Endometrium (tissue), 2 donors: Measurements from ENCODE around the gene FAM3B.

Experiments used
- FAIRE-seq: peaks from 2 replicates; lab custom pipeline; 2012; peaks lifted over from hg19 to GRCh38; lab: Jason Lieb, UNC
- donor health status: control.
- donor health status: control.

FAM3B gene

GRCh38 chr21:41369105-41369919 lies 52.7 kb downstream of the FAM3B start:
- FAIRE-seq = no peak

GRCh38 chr21:41369920-41370839 lies 53.6 kb downstream of the FAM3B start:
- FAIRE-seq = no peak

GRCh38 chr21:41370840-41371684 lies 54.5 kb downstream of the FAM3B start:
- FAIRE-seq = no peak

GRCh38 chr21:41371685-41372030 lies 55.1 kb downstream of the FAM3B start:
- FAIRE-seq = no peak

- FAIRE-seq = no peak
These were observed 56.7 kb downstream of the FAM3B start for GRCh38 chr21:41373253-41373652.

GRCh38 chr21:41373763-41374162 lies 57.2 kb downstream of the FAM3B start:
- no peak for FAIRE-seq

- no peak for FAIRE-seq
These were observed 57.6 kb downstream of the FAM3B start for GRCh38 chr21:41374177-41374712.

- no peak for FAIRE-seq
These were observed 58.4 kb downstream of the FAM3B start for GRCh38 chr21:41374867-41375533.

- FAIRE-seq = no peak
These were observed 59.3 kb downstream of the FAM3B start for GRCh38 chr21:41375875-41376274.

- no peak for FAIRE-seq
These were observed 61.1 kb downstream of the FAM3B start for GRCh38 chr21:41377715-41378114.

GRCh38 chr21:41378849-41379248 lies 62.2 kb downstream of the FAM3B start:
- no peak for FAIRE-seq

GRCh38 chr21:41379901-41380300 lies 63.3 kb downstream of the FAM3B start:
- no peak for FAIRE-seq

- FAIRE-seq = no peak
These were observed 65.1 kb downstream of the FAM3B start for GRCh38 chr21:41381731-41382130.

- no peak for FAIRE-seq
These were observed 70.6 kb downstream of the FAM3B start for GRCh38 chr21:41387042-41387819.

GRCh38 chr21:41387824-41388223 lies 71.2 kb downstream of the FAM3B start:
- no peak for FAIRE-seq

- no peak for FAIRE-seq
These were observed 71.7 kb downstream of the FAM3B start for GRCh38 chr21:41388259-41388658.

- no peak for FAIRE-seq
These were observed 73.5 kb downstream of the FAM3B start for GRCh38 chr21:41390043-41390639.

- FAIRE-seq = no peak
These were observed 77.4 kb downstream of the FAM3B start for GRCh38 chr21:41393876-41394465.

- FAIRE-seq = no peak
These were observed 80.0 kb downstream of the FAM3B start for GRCh38 chr21:41396558-41397075.

GRCh38 chr21:41397471-41397891 lies 80.9 kb downstream of the FAM3B start:
- FAIRE-seq = no peak
